ENCODE results near the gene STPG4.

STPG4 gene

GRCh38 chr2:47076586-47077441 lies 78.3 kb downstream of the STPG4 start:
- Histone ChIP-seq H3K4me1 (ENCODE audit: low read depth, poor library complexity, severe bottlenecking) (peaks cover 7% of the 10 kb centered on the region), H3K27me3 (ENCODE audit: insufficient read depth, low read depth) (no peaks in the 10 kb centered on the region), H3K4me2 (no peak overlapping the region), H3K4me3 (IDR thresholded peaks at IDR 0.05; ENCODE audit: insufficient read depth, low read depth, low read length) (no peak overlapping the region), H3K36me3 (ENCODE audit: insufficient read depth) (no peaks in the 10 kb centered on the region; the same call in 1 of the 2 replicates), H3K9ac (no peak overlapping the region), H3K79me2 (ENCODE audit: insufficient read depth, low read depth) (no peaks in the 10 kb centered on the region), H2AFZ (ENCODE audit: low read depth) (no peak overlapping the region), H3K27ac (no peak overlapping the region), H4K20me1 (ENCODE audit: insufficient read depth) (no peaks in the 10 kb centered on the region)
- no peak for TF ChIP-seq CTCF (conservative IDR thresholded peaks at IDR 0.05; ENCODE audit: low read depth, low read length)

GRCh38 chr2:47076126-47076506 lies 79.0 kb downstream of the STPG4 start:
- Histone ChIP-seq H3K4me1 (ENCODE audit: low read depth, poor library complexity, severe bottlenecking) (peaks cover 14% of the 10 kb centered on the region), H4K20me1 (ENCODE audit: insufficient read depth) (no peaks in the 10 kb centered on the region), H3K4me2 (no peak overlapping the region), H3K9ac (no peak overlapping the region), H3K79me2 (ENCODE audit: insufficient read depth, low read depth) (no peaks in the 10 kb centered on the region), H3K4me3 (IDR thresholded peaks at IDR 0.05; ENCODE audit: insufficient read depth, low read depth, low read length) (no peak overlapping the region), H3K36me3 (ENCODE audit: insufficient read depth) (no peaks in the 10 kb centered on the region; the same call in 1 of the 2 replicates), H2AFZ (ENCODE audit: low read depth) (no peak overlapping the region), H3K27me3 (ENCODE audit: insufficient read depth, low read depth) (no peaks in the 10 kb centered on the region), H3K27ac (no peak overlapping the region)
- TF ChIP-seq CTCF (conservative IDR thresholded peaks at IDR 0.05; ENCODE audit: low read depth, low read length), result no peak

GRCh38 chr2:47075361-47076125 lies 79.6 kb downstream of the STPG4 start:
- H3K79me2 ChIP-seq (ENCODE audit: insufficient read depth, low read depth), result no peaks in the 10 kb centered on the region
- H3K27me3 ChIP-seq (ENCODE audit: insufficient read depth, low read depth), result no peaks in the 10 kb centered on the region
- H2AFZ ChIP-seq (ENCODE audit: low read depth), result no peak overlapping the region
- peaks cover 20% of the 10 kb centered on the region for H3K4me1 ChIP-seq (ENCODE audit: low read depth, poor library complexity, severe bottlenecking)
- no peak for TF ChIP-seq CTCF (conservative IDR thresholded peaks at IDR 0.05; ENCODE audit: low read depth, low read length)
- H3K36me3 ChIP-seq (ENCODE audit: insufficient read depth), result no peaks in the 10 kb centered on the region; the same call in 1 of the 2 replicates
- H4K20me1 ChIP-seq (ENCODE audit: insufficient read depth), result no peaks in the 10 kb centered on the region
- no peak overlapping the region for H3K27ac ChIP-seq
- no peak overlapping the region for H3K4me2 ChIP-seq
- H3K4me3 ChIP-seq (IDR thresholded peaks at IDR 0.05; ENCODE audit: insufficient read depth, low read depth, low read length), result no peak overlapping the region
- no peak overlapping the region for H3K9ac ChIP-seq

- TF ChIP-seq CTCF (conservative IDR thresholded peaks at IDR 0.05; ENCODE audit: low read depth, low read length), result no peak
- no peak overlapping the region for H3K4me3 ChIP-seq (IDR thresholded peaks at IDR 0.05; ENCODE audit: insufficient read depth, low read depth, low read length)
- no peaks in the 10 kb centered on the region; the same call in 1 of the 2 replicates for H3K36me3 ChIP-seq (ENCODE audit: insufficient read depth)
- no peak overlapping the region for H3K27ac ChIP-seq
- no peaks in the 10 kb centered on the region for H4K20me1 ChIP-seq (ENCODE audit: insufficient read depth)
- H3K9ac ChIP-seq, result no peak overlapping the region
- no peak overlapping the region for H3K4me2 ChIP-seq
- no peaks in the 10 kb centered on the region for H3K27me3 ChIP-seq (ENCODE audit: insufficient read depth, low read depth)
- no peaks in the 10 kb centered on the region for H3K79me2 ChIP-seq (ENCODE audit: insufficient read depth, low read depth)
- H3K4me1 ChIP-seq (ENCODE audit: low read depth, poor library complexity, severe bottlenecking), result peaks cover 29% of the 10 kb centered on the region
- H2AFZ ChIP-seq (ENCODE audit: low read depth), result no peak overlapping the region
Measured at GRCh38 chr2:47074691-47075090, 80.4 kb downstream of the STPG4 start.

Measured in KMS-11 (cell line).